IPS-11a (cell line): Measurements from ENCODE around the gene AMHR2.

ENCODE experiments used
- H3K4me3 ChIP-seq: one replicate; pipeline ENCODE4 v1.5.1; 2013; ENCODE audit warnings: low read depth, low read length, control low read depth

AMHR2 gene

GRCh38 chr12:53479331-53479730, 55.7 kb downstream of the AMHR2 start:
- H3K4me3 ChIP-seq, result no peak overlapping the region

DNA sequence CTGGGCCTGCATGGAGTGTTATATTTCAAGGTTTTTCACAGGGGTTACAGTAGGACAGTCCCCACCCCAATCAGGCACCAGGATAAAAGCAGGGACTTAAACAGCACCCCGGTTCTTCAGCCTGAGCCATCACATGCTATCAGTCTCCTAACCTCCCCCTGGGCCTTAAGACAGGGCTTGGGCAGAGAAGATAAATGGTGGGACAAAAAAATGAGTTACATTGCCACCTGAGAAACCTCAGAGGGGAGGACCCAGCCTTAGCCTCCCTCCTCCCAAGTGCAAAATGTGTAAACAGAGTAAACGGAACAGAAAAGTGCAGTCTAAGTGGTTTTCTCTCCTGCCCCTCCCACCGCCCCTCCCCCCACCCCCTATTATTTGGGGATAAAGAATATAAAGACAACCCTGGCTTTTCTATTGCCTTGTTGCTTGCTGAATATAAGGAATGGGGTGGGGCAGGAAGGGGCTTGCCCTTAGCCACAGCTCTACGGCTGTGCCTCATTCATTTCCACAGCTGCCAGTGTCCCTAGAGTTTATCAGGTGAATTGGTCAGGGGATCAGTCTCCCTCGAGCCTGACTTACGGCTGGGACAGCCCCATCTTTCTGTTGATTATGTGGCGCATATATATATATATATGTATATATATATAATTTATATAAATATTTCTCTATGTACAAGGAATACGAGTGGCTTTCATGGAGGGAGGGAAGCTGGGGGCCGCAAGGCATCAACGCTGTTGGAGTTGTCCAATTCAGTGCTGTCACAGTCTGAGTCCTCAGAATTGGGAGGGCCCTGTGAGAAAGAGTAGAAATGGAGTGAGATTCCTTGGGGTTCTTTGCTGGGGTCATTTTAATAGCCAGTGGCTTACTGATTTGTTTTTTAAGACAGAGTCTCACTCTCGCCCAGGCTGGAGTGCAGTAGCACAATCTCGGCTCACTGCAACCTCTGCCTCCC, 57.1 kb downstream of the AMHR2 start:
- H3K4me3 ChIP-seq, result no peak overlapping the region
